ENCODE results near the gene SLC25A26.

Gene SLC25A26

DNA sequence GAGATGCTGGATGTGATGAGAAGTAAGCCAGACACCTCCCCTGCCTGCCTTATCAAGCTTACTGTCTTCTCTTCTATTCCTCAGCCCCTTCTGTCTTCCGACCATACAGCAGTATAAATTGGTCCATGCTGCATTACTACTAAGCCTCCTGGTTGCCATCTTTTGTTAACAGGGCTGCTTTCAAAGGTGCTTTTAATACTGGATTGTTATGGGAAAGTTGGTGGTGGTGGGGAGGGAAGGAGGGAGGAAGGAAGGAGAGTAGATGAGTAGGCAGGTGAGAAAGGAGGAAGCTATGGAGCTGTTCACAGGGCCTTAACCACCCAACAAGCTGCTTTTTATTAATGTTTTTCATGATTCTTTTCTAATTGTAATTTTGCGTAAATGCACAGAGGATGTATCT lies 114.9 kb downstream of the SLC25A26 start:
- DNase-seq: no peak

DNA sequence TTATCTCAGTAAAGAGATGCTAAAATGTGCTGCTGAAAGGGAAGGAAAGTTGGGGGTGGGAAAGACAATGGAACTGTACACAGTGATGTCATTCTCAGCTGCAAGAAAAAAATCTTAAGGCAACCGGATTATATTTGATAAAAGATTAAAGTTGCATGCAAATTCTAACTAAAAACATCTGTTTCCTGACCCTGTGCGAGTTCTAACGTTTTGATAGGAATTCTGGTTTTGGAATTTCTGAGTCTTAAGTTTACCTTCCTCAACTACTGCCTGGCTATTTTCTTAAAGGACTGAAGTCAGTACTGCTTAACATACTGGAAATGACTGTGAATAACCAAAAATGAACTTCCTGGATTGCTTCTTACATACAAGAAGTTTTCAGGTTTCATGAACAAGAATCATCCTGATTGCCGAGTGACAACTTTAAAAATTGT lies 115.5 kb downstream of the SLC25A26 start:
- no peak for DNase-seq

GRCh38 chr3:66338927-66339326 lies 118.1 kb downstream of the SLC25A26 start:
- no peak for DNase-seq

GRCh38 chr3:66342717-66343356 lies 122.0 kb downstream of the SLC25A26 start:
- DNase-seq: no peak

DNA sequence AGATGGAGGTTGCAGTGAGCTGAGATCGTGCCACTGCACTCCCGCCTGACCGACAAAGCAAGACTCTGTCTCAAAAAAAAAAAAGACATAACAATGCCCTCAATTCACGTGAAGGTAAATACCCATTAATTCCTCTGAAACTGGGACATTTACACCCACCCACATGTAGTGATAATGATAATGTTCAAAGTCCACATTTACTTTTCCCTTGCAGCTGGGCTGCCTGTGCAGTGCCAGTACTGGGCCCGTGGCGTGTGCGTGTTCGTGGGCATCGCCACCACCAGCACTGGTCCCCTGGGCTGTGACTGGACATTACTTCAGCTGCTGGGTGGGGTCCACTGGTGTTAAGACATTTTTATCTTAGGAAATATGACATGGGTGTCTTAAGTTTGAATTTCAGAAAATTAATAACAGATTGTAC lies 123.6 kb downstream of the SLC25A26 start:
- no peak for DNase-seq

DNA sequence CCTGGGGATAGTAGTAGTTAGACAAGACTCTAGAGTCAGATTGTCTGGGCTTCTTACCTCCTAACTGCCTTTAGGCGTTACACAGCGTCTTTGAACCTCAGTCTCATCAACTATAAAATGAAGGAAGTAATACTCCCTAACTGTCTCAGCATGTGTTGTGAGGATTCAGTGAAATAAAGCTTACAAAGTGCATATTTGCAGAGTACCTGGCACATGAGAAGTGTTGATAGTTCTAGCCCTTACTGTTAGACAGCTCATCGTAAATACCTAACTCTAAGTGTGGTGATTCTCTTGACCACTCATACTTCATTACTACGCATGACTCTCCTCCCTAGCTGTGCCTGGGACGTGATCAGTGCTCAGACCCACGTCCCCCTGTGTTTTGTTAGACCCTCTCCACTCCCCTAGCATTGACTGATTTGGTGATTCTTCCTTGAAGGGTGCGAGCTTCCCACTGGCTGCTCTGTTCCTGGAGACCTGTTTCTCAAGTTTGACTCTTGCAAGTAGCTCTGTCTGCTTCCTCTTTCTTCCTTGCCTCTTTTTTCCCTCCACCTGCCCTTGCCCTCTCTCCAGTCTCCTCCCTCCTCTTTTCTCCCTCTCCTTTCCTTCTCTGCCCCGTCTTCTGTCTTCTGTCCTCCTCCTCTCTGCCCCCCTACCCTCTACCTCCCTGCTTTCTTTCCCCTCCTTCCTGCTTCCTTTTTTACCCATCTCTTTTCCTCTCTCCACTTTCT lies 124.2 kb downstream of the SLC25A26 start:
- DNase-seq: no peak

DNA sequence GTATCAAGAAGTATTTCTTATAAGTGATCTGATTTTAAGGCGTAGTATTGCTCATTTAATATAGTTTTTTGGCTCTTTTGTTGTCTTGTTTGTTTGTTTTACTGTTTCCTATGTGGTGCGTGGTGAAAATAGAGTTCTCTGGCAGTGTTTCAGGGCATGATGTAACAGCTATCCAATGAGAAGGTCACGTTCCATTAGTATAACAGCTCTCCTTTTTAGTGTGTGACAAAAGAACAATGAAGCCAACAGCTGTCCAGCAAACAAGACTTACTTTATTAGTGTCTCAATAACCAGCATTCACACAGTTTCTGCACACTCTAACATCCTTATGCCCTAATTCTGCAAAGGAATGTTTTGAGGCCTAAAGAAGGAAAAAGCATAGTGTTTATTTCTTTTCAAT lies 127.9 kb downstream of the SLC25A26 start:
- DNase-seq: no peak

- DNase-seq: no peak
These were observed 129.8 kb downstream of the SLC25A26 start for GRCh38 chr3:66350601-66351000.

DNA sequence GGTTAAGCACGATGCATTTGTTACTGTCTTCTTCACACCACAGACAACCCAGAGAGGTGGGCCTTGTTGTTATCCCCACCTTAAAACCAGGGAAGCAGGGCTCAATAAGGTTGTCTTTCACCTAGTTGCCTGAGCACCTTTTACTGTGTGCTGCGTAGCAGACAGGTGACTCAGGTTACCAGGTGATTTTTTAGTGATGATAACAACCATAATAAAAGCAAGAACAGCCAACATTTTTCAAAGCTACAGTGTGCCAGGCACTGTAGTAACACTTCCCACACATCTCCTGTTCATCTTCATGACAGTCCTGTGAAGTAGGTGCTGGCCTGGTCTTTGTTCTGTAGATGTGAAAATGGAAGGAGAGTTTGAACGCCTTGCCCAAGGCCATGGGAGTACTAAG lies 132.2 kb downstream of the SLC25A26 start:
- no peak for DNase-seq

GRCh38 chr3:66353530-66353929 lies 132.7 kb downstream of the SLC25A26 start:
- DNase-seq: no peak

GRCh38 chr3:66354001-66354400 lies 133.2 kb downstream of the SLC25A26 start:
- no peak for DNase-seq

DNA sequence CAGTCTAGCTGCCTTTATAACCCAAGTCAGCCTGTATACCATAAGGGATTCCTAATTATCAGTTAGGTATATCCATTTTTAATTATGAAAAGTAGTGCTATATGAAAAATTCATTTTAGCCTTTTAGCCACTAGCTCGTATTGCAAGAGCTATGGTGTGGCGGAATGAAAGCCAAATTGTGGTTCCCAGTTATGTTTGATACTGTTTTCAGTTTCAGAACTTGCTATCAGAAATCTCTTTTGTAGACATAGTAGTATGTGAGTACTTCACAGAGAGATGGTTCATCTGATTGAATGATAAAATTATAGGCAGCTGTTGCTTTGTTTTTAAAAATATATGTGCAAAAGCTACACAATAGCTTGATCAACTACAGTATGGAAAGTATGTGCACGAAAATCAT lies 134.6 kb downstream of the SLC25A26 start:
- DNase-seq: no peak

DNA sequence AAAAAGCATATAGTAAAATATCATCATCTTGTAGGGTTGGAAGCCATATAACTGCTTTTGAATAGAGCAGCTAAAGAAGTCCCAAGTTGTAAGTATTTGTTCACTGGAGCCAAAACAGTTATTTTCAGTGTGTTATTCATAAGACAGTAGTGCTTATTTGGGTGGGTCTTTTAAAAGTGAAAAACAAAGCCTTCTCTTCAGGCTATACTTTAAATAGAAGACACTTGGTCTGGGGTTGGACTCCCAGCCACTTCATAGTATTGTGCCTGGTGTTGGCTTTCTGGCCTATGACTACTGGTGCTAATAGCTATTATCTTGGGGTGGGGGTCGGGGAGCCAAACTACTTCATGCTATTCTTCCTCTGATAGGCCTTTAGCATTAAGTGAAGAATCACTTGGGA lies 135.2 kb downstream of the SLC25A26 start:
- DNase-seq: no peak

GRCh38 chr3:66361356-66361755 lies 140.6 kb downstream of the SLC25A26 start:
- DNase-seq: no peak

DNA sequence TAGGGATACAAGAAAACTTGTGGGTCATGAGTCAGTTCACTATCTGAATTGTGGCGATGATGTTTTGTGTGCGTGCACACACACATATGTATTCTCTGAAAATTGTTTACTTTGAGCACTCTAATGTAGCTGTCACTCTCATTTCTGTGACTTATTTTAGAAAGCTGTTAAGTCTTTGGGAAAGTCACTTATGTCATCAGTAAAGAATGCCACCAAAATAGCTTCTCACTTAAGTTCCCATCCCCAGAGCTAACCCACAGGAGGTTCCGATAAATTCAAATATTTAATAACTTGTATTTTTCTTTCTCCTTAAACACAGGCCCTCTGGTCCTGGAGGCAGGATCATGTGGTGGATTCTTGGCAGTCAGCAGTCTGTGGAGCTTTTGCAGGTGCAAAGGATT lies 141.7 kb downstream of the SLC25A26 start:
- DNase-seq: no peak

DNA sequence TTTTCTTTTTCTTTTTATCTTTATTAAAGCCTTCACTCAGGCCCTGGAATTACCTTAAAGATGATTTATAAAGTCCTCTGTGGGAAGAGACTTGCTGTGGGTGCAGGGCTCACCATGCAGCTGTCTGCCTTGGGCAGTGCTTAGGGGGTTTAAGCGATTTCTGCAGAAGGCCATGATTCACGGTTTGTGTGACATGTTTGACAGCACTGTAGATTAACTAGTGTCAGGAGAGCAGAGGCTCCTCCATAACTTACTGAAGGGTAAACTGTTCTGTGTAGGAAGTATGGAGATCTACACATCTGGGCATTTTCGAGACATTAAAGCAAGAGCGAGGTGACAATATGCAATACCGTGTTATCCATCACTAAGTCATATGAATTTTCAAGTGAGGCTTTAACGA lies 142.3 kb downstream of the SLC25A26 start:
- DNase-seq: no peak

- no peak for DNase-seq
These were observed 144.3 kb downstream of the SLC25A26 start for GRCh38 chr3:66365080-66365479.

- DNase-seq: no peak
These were observed 145.9 kb downstream of the SLC25A26 start for GRCh38 chr3:66366747-66367146.

GRCh38 chr3:66367979-66368378 lies 147.2 kb downstream of the SLC25A26 start:
- no peak for DNase-seq

DNA sequence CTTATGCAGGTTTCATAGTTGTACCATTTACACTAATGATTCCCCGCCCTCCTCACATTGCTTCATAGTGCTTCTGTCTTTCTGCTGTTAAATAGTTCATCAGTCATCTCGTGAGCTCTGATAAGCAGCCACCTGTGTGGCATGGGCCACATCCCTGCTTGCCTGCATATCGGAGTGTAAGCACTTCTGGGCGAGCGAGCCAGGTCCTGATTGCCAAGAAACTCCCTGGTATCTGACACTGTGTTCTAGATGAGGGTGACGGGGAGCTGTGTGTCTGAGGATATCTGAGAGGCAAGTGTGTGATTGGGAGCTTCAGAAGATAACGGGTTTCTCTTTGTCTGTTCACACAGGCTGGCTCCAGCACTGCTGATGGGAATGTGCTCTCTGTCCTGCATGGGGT lies 149.4 kb downstream of the SLC25A26 start:
- DNase-seq: no peak

GRCh38 chr3:66371432-66371831 lies 150.6 kb downstream of the SLC25A26 start:
- DNase-seq: no peak

DNA sequence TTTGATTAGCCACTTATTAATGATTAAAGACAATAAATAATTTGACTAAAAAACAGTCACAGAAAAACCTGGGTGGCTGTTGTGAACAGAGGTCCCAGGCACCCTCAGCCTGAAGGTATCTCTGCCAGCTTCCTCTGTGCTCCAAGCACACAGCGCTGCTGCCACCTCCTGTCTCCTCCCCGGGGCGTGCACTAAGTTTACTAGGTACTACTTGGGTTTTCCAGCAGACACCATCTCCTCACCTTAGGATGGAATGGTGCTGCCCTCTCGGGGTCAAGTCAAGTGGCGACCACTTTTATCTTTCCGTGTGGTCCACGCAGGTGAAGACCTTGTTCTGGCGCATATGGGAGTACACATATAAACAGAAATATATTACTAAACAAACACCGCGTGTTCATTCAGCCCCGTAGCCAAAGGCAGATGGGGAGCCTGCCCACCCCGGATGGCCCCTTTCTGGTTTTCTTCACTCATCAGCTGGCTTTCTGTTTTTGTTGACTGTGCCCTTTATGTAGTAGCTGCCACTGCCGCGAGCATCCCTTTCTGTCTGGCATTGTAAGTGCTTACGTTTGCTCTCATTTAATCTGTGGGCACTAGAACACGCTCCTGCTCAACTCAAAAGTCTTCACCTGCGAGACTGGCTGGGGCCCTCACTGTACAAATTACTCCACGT lies 152.0 kb downstream of the SLC25A26 start:
- DNase-seq: no peak

DNA sequence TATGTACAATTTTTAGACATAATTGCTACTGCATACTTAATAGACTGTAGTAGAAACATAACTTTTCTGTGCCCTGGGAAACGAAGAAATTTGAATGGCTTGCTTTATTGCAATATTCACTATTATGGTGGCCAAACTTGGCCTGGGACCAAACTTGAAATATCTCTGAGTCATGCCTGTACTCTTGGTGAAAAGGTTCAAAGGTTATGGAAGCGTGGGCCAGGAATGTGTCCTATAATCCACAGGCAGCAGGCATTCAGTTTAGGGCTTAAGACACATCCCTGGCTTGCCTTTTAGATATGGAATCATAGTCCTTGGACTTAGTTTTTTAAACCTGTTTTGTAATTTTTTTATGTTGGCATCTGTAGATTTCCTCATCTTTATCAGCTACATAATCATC lies 155.8 kb downstream of the SLC25A26 start:
- DNase-seq: no peak

DNA sequence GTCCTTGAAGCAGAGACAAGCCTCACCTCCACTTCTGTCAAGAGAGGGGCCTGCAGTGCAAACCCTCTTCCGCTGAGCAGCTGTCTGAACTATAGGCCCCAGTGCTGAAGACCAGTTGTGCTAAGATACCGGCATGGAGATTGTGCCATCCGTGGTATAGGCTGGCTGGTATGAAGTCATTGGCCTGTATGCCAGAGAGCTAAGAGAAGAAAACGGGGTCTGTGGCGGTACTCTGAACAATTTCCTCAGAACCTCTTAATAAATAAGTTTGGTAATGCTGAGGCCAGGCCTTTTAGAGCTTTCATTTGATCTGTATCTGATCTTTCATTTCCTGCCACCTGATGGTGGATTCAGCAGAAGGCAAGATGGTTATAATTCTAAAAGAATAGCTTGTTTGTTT lies 157.0 kb downstream of the SLC25A26 start:
- no peak for DNase-seq

Measured in NCI-H187 (cell line).